LNCAP (cell line): ENCODE results near the gene EHD1.

Experiments used
- TF ChIP-seq, protein P1 (sequence below): fragments of 450-650 bp; IDR thresholded peaks from 2 replicates; pipeline ENCODE4 v1.5.1; 2017; ENCODE audit warnings: mild to moderate bottlenecking

The EHD1 gene

DNA sequence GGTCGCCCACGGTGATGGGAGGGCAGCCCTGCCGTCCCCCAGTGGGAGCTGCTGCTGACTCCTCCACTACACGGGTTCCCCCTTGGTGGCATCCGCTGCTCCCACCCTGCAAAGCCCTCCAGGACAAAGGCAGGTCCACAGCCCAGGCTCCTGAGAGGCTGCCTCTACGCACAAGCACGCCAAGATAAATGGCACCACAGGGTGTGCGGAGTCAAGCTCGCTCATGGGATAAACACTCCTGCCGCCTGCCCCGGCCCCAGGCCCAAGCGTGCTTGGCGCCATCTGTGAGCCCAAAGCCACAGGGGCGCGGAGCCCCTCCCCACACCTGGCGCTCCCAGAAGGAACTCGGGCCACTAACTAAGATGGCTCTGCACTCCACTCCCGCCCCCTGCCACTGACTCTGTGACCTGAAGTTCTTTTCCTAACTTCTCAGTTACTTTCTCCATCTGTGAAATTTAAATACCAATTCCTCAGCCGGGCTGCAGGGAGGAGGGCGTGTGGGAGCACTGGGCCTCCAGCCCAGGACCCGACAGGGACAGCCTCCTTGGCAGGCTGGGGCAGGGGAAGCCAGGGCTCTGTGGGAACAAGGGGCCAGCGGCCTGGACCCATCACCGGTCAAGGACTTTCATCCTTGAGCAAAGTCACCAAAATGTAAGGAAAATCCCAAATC lies 14.9 kb downstream of the EHD1 start:
- TF ChIP-seq, protein P1, sequence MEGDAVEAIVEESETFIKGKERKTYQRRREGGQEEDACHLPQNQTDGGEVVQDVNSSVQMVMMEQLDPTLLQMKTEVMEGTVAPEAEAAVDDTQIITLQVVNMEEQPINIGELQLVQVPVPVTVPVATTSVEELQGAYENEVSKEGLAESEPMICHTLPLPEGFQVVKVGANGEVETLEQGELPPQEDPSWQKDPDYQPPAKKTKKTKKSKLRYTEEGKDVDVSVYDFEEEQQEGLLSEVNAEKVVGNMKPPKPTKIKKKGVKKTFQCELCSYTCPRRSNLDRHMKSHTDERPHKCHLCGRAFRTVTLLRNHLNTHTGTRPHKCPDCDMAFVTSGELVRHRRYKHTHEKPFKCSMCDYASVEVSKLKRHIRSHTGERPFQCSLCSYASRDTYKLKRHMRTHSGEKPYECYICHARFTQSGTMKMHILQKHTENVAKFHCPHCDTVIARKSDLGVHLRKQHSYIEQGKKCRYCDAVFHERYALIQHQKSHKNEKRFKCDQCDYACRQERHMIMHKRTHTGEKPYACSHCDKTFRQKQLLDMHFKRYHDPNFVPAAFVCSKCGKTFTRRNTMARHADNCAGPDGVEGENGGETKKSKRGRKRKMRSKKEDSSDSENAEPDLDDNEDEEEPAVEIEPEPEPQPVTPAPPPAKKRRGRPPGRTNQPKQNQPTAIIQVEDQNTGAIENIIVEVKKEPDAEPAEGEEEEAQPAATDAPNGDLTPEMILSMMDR: no peak

DNA sequence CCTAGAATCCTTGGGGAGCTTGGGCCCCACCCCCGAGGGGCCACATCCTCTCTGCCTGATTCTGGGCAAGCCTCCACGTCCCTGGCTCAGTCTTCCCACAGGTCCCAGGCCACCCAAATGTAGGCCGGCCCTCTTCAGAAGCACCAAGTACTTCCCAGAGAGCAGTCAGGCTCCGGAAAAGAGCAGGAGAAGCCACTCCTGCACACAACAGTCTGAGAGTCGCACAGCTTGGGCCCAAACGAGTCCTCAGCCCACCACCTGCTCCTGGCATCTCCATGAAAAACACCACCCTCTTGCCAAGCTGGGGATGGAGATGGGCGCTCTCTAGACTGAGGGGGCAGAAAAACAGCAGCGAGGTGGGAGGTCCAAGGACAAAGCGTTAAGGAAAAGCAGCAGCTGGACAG lies 15.4 kb downstream of the EHD1 start:
- TF ChIP-seq, protein P1: no peak

DNA sequence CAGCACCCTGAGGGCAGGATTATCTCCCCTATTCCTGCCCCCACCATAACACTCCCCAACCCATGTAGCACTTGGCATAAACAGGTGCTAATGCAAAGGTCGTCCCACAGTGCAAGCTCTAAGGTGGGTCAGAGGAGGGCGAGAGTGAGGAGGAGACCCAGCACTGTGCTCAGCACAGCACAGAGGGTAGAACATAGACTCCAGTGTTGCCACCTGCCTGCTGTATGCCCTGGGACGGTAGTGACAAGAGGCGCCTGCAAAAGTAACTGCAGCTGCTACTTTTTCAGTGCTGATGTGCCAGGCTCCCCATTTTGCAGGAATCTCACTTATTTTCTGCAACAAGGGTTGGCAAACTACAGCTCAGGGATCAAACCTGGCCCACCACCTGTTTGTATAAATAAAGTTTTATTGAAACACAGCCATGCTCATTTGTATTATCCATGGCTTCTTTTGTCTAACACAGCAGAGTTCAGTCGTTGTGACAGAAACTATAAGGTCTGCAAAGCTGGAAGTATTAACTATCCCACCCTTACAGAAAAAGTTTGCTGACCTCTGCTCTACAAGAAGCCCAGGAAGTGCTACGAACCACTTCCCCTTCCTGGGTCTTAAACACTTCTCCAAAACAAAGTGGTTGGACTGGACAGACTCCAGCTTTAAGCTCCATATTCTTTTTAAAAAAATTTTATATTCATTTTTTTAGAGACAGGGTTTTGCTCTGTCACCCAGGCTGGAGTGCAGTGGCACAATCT lies 17.0 kb downstream of the EHD1 start:
- TF ChIP-seq, protein P1: no peak

DNA sequence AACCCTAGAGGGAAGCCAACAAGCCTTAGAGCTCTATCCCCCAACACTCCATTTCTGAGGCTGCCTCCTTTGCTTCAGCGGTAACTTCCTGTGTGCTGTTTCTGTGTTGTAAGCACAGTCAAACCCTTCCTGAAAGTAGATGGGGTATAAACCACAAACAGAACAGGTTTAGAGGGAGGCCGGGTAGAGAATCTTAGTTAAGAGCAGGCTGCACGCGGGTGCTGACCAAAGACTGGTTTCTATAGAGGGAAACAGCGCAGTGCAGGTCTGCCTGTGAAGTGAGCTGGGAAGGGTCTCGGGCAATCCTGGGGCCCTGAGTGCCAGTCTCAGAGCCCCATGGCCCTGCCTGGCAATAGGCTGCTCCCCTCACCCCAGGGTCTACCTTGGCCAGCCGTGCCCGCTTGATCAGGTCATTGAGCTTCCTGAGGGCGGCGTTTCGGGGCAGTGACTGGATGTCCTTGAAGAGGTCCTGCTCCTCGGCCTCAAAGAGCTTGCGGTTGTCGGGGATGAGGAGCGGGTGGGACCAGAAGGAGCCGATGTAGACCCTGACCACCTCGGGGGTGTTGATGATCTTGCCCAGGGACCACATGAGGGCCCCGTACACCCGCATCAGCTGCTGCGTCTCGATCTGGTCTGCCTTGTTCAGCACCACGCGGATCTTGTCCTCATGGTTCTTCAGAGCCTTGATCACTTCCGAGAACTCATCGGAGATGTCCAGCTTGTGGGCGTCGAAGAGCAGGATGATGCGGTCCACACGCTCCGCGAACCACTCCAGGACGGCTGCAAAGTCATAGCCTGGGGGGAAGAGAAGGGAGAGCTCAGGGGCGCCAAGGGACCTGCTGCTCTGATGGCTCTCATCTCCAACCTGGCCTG lies 18.6 kb downstream of the EHD1 start:
- TF ChIP-seq, protein P1: no peak

DNA sequence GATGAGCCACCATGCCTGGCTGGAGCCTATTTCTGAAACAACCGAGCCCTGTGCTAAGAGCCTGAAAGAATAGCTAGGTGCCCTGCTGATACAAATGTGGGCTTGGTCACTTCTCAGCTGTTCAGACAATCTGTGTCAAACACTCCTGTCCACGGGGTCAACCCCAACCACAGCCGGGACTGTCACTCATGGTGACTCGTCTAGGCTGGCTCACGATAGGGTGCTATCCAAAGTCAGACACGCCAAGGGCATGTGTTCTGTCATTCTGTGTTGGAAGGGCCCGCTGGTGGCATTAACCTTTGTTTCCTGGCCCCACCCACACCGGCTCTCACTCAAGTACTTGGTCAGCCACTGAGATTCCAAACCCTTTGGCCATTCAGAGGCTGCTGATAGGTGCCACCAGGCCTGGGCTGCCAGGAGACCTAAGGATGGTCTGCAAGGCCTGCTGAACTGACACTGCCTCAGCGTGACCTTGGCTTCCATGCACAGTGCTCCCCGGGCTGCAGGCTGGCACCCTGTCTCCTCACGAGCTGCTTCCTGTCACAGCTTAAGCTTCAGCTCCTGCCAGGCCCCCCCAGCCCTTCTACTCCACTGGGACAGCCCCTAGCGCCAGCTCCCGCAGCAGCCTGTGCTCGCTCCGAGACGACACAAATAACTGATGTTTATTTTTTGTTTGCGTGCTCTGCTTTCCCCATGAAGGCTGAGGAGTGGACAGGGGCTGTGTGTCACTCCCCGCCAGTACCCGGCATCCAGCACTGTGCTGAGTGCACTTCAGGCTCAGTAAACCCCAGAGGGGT lies 19.8 kb downstream of the EHD1 start:
- TF ChIP-seq, protein P1: no peak

DNA sequence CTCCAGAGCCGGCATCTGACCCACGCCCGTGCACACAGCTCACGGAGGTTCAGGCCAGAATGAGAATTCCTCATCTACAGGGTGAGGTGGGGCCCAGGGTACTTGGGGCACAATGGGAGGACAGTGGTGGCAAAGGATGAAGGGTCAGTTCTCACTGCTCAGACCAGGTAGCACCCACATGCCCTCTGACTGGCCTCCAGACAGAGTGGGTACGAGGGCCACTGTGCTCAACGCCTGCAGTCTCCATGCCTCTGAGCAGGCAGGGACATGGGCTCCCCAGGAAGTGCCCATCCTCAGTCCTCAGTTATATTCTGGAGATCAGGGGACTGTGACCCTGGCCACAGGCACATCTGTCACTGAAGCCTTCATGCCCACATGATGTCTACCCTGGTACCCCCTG lies 20.9 kb downstream of the EHD1 start:
- TF ChIP-seq, protein P1: no peak
